CD14-positive monocyte (primary cell): ENCODE measurements around the gene FNDC3A. TPM values are rescaled to one million over a fixed set of nuclear protein-coding genes. Genes with fewer than 3 reads are reported as not detected.

ENCODE experiments used
- DNase-seq, 3 donors: peaks; one replicate each; pipeline ENCODE4 v3.0.0-alpha.2; 2011 to 2022
- H2AFZ ChIP-seq: 2 replicates; pipeline ENCODE4 v1.6.0; 2012; ENCODE audit warnings: mild to moderate bottlenecking, low read depth, low read length, inconsistent platforms; ENCODE audit not compliant: insufficient read depth, poor library complexity, severe bottlenecking
- H3K27ac ChIP-seq, 2 donors: 1 replicate in 1 of 2; 2 replicates in 1 of 2; pipeline ENCODE4 v1.5.1; 2012 to 2013; ENCODE audit warnings: low read length in 2 of 2, control low read depth in 1 of 2, inconsistent platforms in 1 of 2, low read depth in 1 of 2, mild to moderate bottlenecking in 1 of 2
- H3K27me3 ChIP-seq, 2 donors: one replicate each; pipeline versions ENCODE4 v1.6.0 to v1.6.1; 2011 to 2013; ENCODE audit warnings: low read length in 2 of 2; ENCODE audit not compliant: control insufficient read depth in 2 of 2, insufficient read depth in 2 of 2
- H3K36me3 ChIP-seq, 2 donors: replicated peaks in 1 of 2; 1 replicate in 1 of 2; 2 replicates in 1 of 2; pipeline versions ENCODE4 v1.5.1 to v1.6.1; 2012 to 2013; ENCODE audit warnings: low read length in 2 of 2, control low read depth in 1 of 2, inconsistent platforms in 1 of 2, mild to moderate bottlenecking in 1 of 2; ENCODE audit not compliant: insufficient read depth in 2 of 2, control insufficient read depth in 1 of 2
- H3K4me1 ChIP-seq, 2 donors: 1 replicate in 1 of 2; 2 replicates in 1 of 2; pipeline versions ENCODE4 v1.5.1 to v1.6.1; 2012 to 2013; ENCODE audit warnings: low read length in 2 of 2, control low read depth in 1 of 2, inconsistent platforms in 1 of 2, mild to moderate bottlenecking in 1 of 2, moderate library complexity in 1 of 2; ENCODE audit not compliant: insufficient read depth in 2 of 2, control insufficient read depth in 1 of 2
- H3K4me2 ChIP-seq: replicated peaks from 2 replicates; pipeline ENCODE3; 2012; ENCODE audit warnings: low read length, moderate library complexity, mild to moderate bottlenecking; ENCODE audit not compliant: poor library complexity, severe bottlenecking; ENCODE audit errors: extremely low read depth
- H3K4me3 ChIP-seq, 3 experiments: fragments of 200-600 bp in 1 of 3; sonication (generic) in 1 of 3; replicated peaks in 1 of 3; 1 replicate in 2 of 3; 2 replicates in 1 of 3; pipeline ENCODE4 v1.5.1; 2011 to 2013; ENCODE audit warnings: low read length in 3 of 3, mild to moderate bottlenecking in 3 of 3, control low read depth in 2 of 3, low read depth in 2 of 3, inconsistent platforms in 1 of 3, moderate library complexity in 1 of 3
- H3K79me2 ChIP-seq: 2 replicates; pipeline ENCODE4 v1.6.0; 2012; ENCODE audit warnings: mild to moderate bottlenecking, control low read depth, inconsistent platforms, low read length, moderate library complexity; ENCODE audit not compliant: insufficient read depth
- H3K9ac ChIP-seq: 2 replicates; pipeline ENCODE4 v1.6.0; 2017; ENCODE audit warnings: low read length, mild to moderate bottlenecking; ENCODE audit not compliant: insufficient read depth, poor library complexity, severe bottlenecking
- H3K9me3 ChIP-seq, 2 donors: replicated peaks in 1 of 2; 1 replicate in 1 of 2; 2 replicates in 1 of 2; pipeline versions ENCODE4 v1.5.1 to v1.6.1; 2012 to 2013; ENCODE audit warnings: low read length in 2 of 2, control low read depth in 1 of 2; ENCODE audit not compliant: control insufficient read depth in 1 of 2, insufficient read depth in 1 of 2
- H4K20me1 ChIP-seq: 2 replicates; pipeline ENCODE4 v1.6.0; 2012; ENCODE audit warnings: mild to moderate bottlenecking, low read length, control low read depth, moderate library complexity; ENCODE audit not compliant: insufficient read depth
- H3K27ac Mint-ChIP-seq, 7 donors: one replicate each; pipeline ENCODE4 v1.8.0; 2020; ENCODE audit warnings: mild to moderate bottlenecking in 7 of 7, mixed read lengths in 7 of 7, moderate library complexity in 6 of 7, inconsistent platforms in 2 of 7
- H3K27me3 Mint-ChIP-seq, 3 donors: one replicate each; pipeline ENCODE4 v1.8.0; 2021 to 2022; ENCODE audit warnings: low read depth in 3 of 3, mild to moderate bottlenecking in 3 of 3, mixed read lengths in 3 of 3, moderate library complexity in 3 of 3, inconsistent platforms in 1 of 3
- H3K36me3 Mint-ChIP-seq, 2 donors: one replicate each; pipeline ENCODE4 v1.8.0; 2020; ENCODE audit warnings: mixed read lengths in 2 of 2, inconsistent platforms in 1 of 2, mild to moderate bottlenecking in 1 of 2
- H3K4me1 Mint-ChIP-seq: one replicate; pipeline ENCODE4 v1.8.0; 2020; ENCODE audit warnings: mild to moderate bottlenecking, mixed read lengths
- H3K4me3 Mint-ChIP-seq, 2 donors: one replicate each; pipeline ENCODE4 v1.8.0; 2020; ENCODE audit warnings: mild to moderate bottlenecking in 2 of 2, mixed read lengths in 2 of 2, moderate library complexity in 1 of 2
- H3K9me3 Mint-ChIP-seq, 7 donors: one replicate each; pipeline ENCODE4 v1.8.0; 2020 to 2022; ENCODE audit warnings: mixed read lengths in 7 of 7, mild to moderate bottlenecking in 6 of 7, moderate library complexity in 6 of 7, inconsistent platforms in 2 of 7
- WGBS: methylation state at CpG from one replicate; pipeline ENCODE4 v1.1.5; 2013; ENCODE audit warnings: missing lambda C conversion rate; ENCODE audit not compliant: insufficient coverage; 5-methylcytosine and 5-hydroxymethylcytosine counted together
- intact Hi-C, 2 donors: fragments of 100-400 bp; cut with micrococcal nuclease; formaldehyde crosslinking; loops; one replicate each; pipeline versions ENCODE4 v1.15.0 to v1.15.1; 2023
- polyA plus RNA-seq, 3 donors: library from polyadenylated mRNA; depleted of rRNA in 1 of 3; unstranded in 2 of 3; stranded (reverse) in 1 of 3; fragments of 300-500 nt in 2 of 3; fragments of >200 nt in 1 of 3; fragmentation: Illumina TruSeq in 2 of 3; gene quantifications; 1 replicate in 2 of 3; 2 replicates in 1 of 3; pipeline ENCODE4 v1.2.3, GENCODE V29; 2012 to 2021
- TF ChIP-seq, protein P1 (sequence below): fragments of 200-600 bp; IDR thresholded peaks from one replicate; pipeline ENCODE4 v1.8.0; 2022; ENCODE audit warnings: antibody characterized with exemption, mild to moderate bottlenecking

Gene FNDC3A
- polyA plus RNA-seq, 3 donors, result 8.3 to 27.0 (median 12.0) TPM

DNA sequence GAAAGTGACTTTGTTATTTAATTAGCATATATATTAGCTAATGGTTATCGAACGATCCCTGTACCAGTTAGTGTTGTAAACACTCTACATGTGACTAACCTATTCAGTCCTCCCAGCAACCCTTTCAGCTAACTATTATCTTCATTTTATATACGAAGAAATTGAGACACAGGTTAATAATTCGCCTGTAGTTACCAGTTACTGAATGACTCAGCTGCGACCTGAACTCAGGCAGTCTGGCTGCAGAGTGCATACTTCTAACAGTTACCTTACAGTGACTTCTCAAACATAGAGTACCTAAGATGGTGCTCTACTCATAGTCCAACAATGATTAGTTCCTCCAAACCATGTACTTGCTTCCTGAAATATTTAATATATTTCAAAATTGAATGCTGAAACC, 117.7 kb downstream of the FNDC3A start:
- H3K4me2 ChIP-seq, result no peak overlapping the region
- H4K20me1 ChIP-seq, result peaks cover 3% of the 10 kb centered on the region
- Mint-ChIP-seq H3K36me3 (peaks cover 19 to 21% of the 10 kb centered on the region in 2 donors), H3K27ac (no peak overlapping the region), H3K27me3 (no peaks in the 10 kb centered on the region), H3K4me1 (peaks cover 6% of the 10 kb centered on the region), H3K4me3 (no peak overlapping the region), H3K9me3 (peaks cover 0 to 1% (median 0%) of the 10 kb centered on the region in 7 donors)
- peaks cover 0 to 3% of the 10 kb centered on the region in 2 donors for H3K4me1 ChIP-seq
- H3K79me2 ChIP-seq, result no peaks in the 10 kb centered on the region
- TF ChIP-seq, protein P1, sequence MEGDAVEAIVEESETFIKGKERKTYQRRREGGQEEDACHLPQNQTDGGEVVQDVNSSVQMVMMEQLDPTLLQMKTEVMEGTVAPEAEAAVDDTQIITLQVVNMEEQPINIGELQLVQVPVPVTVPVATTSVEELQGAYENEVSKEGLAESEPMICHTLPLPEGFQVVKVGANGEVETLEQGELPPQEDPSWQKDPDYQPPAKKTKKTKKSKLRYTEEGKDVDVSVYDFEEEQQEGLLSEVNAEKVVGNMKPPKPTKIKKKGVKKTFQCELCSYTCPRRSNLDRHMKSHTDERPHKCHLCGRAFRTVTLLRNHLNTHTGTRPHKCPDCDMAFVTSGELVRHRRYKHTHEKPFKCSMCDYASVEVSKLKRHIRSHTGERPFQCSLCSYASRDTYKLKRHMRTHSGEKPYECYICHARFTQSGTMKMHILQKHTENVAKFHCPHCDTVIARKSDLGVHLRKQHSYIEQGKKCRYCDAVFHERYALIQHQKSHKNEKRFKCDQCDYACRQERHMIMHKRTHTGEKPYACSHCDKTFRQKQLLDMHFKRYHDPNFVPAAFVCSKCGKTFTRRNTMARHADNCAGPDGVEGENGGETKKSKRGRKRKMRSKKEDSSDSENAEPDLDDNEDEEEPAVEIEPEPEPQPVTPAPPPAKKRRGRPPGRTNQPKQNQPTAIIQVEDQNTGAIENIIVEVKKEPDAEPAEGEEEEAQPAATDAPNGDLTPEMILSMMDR, result no peak
- no peaks in the 10 kb centered on the region for H3K9me3 ChIP-seq
- H3K9ac ChIP-seq, result no peak overlapping the region
- H3K27me3 ChIP-seq, result no peaks in the 10 kb centered on the region
- 92% methylated on average over 2 of the region's 5 CpGs for WGBS
- H3K4me3 ChIP-seq, result no peak overlapping the region
- intact Hi-C loops, result no loop called here
- no peak overlapping the region for H3K27ac ChIP-seq
- H2AFZ ChIP-seq, result no peak overlapping the region
- DNase-seq, result no peak
- no peaks in the 10 kb centered on the region for H3K36me3 ChIP-seq

DNA sequence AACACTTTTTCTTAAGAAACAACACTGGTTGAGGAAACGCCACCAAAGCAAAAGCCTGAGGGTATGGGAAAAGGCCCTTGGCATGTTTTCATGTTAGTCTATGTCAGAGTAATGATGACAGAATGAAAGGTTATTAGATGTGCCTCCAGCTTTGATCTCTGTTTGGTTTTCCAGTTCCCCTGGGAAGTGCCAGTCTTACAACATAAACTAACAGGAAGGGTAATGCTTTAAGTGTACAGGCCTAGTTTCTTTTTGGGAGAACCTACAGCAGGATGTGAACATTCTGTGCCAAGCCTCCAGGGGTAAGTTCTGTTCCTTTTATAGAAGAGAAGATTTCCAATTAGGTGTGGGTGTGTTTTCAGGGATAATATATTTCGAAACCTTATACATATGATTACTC, 121.7 kb downstream of the FNDC3A start:
- H3K27ac Mint-ChIP-seq, result peak overlapping the region in 2 of 7 donors; percentile 12 to 64
- H3K9ac ChIP-seq, result no peak overlapping the region

More for the DNA sequence above, 121.7 kb downstream of the FNDC3A start:
- Histone ChIP-seq H4K20me1 (no peaks in the 10 kb centered on the region), H2AFZ (no peak overlapping the region), H3K4me1 (peaks cover 6 to 12% of the 10 kb centered on the region in 2 donors), H3K36me3 (no peaks in the 10 kb centered on the region), H3K27me3 (no peaks in the 10 kb centered on the region), H3K4me2 (no peak overlapping the region), H3K4me3 (no peak overlapping the region), H3K27ac (no peak overlapping the region), H3K9me3 (no peaks in the 10 kb centered on the region), H3K79me2 (peaks cover 2% of the 10 kb centered on the region)
- H3K27me3 Mint-ChIP-seq, result no peaks in the 10 kb centered on the region
- TF ChIP-seq, protein P1, result no peak
- WGBS, result no CpG with 5 or more reads among the region's 2 CpGs
- DNase-seq, result peak in 1 of 3 donors; percentile 44
- peaks cover 3 to 4% of the 10 kb centered on the region in 2 donors for H3K36me3 Mint-ChIP-seq
- peaks cover 14% of the 10 kb centered on the region for H3K4me1 Mint-ChIP-seq
- intact Hi-C loops, result no loop called here
- H3K9me3 Mint-ChIP-seq, result peaks cover 0 to 1% (median 0%) of the 10 kb centered on the region in 7 donors
- no peak overlapping the region for H3K4me3 Mint-ChIP-seq
